ENCODE data around the gene KTN1.
A peak's percentile ranks its signal among the peaks of the same experiment; 100 is the strongest.

Gene KTN1

GRCh38 chr14:55684956-55685584, 105.1 kb downstream of the KTN1 start:
- Histone ChIP-seq H3K9me3 (ENCODE audit: low read depth, low read length) (no peaks in the 10 kb centered on the region), H3K27ac (no peak overlapping the region), H3K9ac (ENCODE audit: insufficient read length) (no peak overlapping the region), H3K4me3 (no peak overlapping the region), H3K36me3 (ENCODE audit: insufficient read depth, low read length) (peaks cover 59% of the 10 kb centered on the region)
- TF ChIP-seq POLR2AphosphoS5 (IDR thresholded peaks at IDR 0.05; ENCODE audit: borderline replicate concordance, low read depth, low read length), result no peak
- no peak for TF ChIP-seq EZH2 (IDR thresholded peaks at IDR 0.05)
- DNase-seq (ENCODE audit: low read depth, low spot score), result no peak

DNA sequence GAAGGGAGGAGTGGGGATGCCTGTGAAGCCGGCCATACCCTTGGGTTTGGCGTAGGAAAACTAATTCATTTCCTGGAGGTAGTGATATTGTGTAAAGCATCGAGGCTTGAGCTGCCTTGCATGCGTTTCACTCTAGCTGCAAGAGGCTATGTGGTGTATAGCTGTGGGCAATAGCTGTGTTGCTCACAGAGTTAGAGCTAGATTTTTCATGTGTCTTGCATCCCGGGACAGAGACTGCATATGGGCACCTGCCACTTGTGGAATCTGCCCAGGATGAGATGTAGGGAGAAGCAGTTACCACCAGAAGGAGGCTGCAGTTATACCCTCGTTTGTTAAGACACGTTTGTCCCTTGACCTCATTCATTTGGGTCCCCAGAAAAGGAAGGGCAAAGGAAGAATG, 106.7 kb downstream of the KTN1 start:
- no peak overlapping the region for H3K4me3 ChIP-seq
- peaks cover 45% of the 10 kb centered on the region for H3K36me3 ChIP-seq (ENCODE audit: insufficient read depth, low read length)
- H3K9ac ChIP-seq (ENCODE audit: insufficient read length), result no peak overlapping the region
- no peak for DNase-seq (ENCODE audit: low read depth, low spot score)
- no peak overlapping the region for H3K27ac ChIP-seq
- H3K9me3 ChIP-seq (ENCODE audit: low read depth, low read length), result no peaks in the 10 kb centered on the region
- no peak for TF ChIP-seq EZH2 (IDR thresholded peaks at IDR 0.05)
- TF ChIP-seq POLR2AphosphoS5 (IDR thresholded peaks at IDR 0.05; ENCODE audit: borderline replicate concordance, low read depth, low read length), result no peak
- no peak for TF ChIP-seq FOXP2 (optimal IDR thresholded peaks at IDR 0.05; ENCODE audit: control extremely low read depth, extremely low read length, insufficient read depth)

GRCh38 chr14:55688566-55688965, 108.6 kb downstream of the KTN1 start:
- peak overlapping the region; percentile 92 for H3K27ac ChIP-seq
- no peaks in the 10 kb centered on the region for H3K9me3 ChIP-seq (ENCODE audit: low read depth, low read length)
- TF ChIP-seq FOXP2 (optimal IDR thresholded peaks at IDR 0.05; ENCODE audit: control extremely low read depth, extremely low read length, insufficient read depth) (no peak), POLR2AphosphoS5 (IDR thresholded peaks at IDR 0.05; ENCODE audit: borderline replicate concordance, low read depth, low read length) (no peak), EZH2 (IDR thresholded peaks at IDR 0.05) (no peak)
- H3K9ac ChIP-seq (ENCODE audit: insufficient read length), result no peak overlapping the region
- H3K4me3 ChIP-seq, result no peak overlapping the region
- DNase-seq (ENCODE audit: low read depth, low spot score), result no peak
- H3K36me3 ChIP-seq (ENCODE audit: insufficient read depth, low read length), result peaks cover 32% of the 10 kb centered on the region

DNA sequence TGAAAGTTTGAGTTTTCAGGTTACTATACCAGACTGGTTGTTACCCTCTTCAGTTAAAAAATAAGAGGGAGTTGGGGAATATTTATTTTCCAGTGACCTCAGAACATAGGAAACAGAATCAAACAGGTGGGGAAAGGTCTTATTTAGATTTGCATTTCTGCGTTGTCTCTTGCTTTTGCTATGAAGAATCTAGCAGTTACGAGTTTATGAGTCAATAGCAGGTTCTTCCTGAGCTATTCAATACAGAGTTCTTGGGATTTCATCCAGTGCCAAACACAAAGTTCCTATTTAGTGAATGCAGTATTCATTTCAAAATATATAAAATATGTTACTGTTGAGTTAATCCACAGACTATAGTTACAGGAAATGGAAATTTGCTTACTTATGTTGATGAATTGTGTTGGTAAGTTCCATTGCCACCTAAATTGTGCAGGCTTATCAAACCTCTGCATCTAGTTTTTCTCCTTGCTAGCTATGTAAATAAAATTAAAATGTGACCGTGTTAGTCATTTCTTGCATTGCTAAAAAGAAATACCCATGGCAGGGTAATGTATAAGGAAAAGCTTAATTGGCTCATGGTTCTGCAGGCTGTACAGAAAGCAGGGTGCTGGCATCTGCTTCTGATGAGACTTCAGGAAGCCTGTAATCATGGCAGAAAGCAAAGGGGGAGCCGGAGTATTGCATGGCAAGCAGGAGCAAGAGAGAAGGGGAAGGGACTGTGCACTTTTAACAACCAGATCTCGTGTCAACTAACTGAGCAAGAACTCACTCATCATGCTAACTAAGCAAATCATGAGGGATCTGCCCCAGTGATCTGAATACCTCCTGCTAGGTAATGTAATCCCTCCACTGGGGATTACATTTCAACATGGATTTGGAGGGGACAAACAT, 110.2 kb downstream of the KTN1 start:
- H3K27ac ChIP-seq, result peak overlapping the region; percentile 92
- H3K9me3 ChIP-seq (ENCODE audit: low read depth, low read length), result no peaks in the 10 kb centered on the region
- TF ChIP-seq POLR2AphosphoS5 (IDR thresholded peaks at IDR 0.05; ENCODE audit: borderline replicate concordance, low read depth, low read length) (no peak), EZH2 (IDR thresholded peaks at IDR 0.05) (no peak), FOXP2 (optimal IDR thresholded peaks at IDR 0.05; ENCODE audit: control extremely low read depth, extremely low read length, insufficient read depth) (no peak)
- H3K36me3 ChIP-seq (ENCODE audit: insufficient read depth, low read length), result peaks cover 17% of the 10 kb centered on the region; the same call in 1 of the 2 replicates
- peak; percentile 67 for DNase-seq (ENCODE audit: low read depth, low spot score)
- H3K9ac ChIP-seq (ENCODE audit: insufficient read length), result peak overlapping the region; percentile 38
- peak overlapping the region; percentile 66 for H3K4me3 ChIP-seq

DNA sequence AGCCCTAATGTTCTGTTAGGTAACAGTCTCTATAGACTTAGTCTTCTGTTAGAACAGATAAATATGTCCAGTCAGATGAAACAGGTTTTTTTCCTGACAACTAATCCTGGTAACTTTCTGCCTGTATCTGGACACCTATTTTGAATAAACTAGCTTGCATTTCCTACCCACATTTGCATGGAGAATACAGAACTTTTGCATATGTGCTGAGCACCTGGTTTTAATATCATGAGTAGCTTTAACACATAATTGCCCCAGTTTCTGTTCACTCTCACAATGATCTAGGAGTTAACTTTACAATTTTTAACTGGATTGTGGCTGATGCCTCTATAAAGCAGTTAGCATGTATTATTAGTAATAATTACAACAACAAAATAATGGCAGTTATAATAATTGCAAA, 111.7 kb downstream of the KTN1 start:
- Histone ChIP-seq H3K36me3 (ENCODE audit: insufficient read depth, low read length) (peaks cover 5% of the 10 kb centered on the region; the same call in 1 of the 2 replicates), H3K4me3 (no peak overlapping the region), H3K9ac (ENCODE audit: insufficient read length) (no peak overlapping the region), H3K9me3 (ENCODE audit: low read depth, low read length) (no peaks in the 10 kb centered on the region), H3K27ac (peak overlapping the region; percentile 92)
- no peak for TF ChIP-seq FOXP2 (optimal IDR thresholded peaks at IDR 0.05; ENCODE audit: control extremely low read depth, extremely low read length, insufficient read depth)
- no peak for TF ChIP-seq EZH2 (IDR thresholded peaks at IDR 0.05)
- no peak for TF ChIP-seq POLR2AphosphoS5 (IDR thresholded peaks at IDR 0.05; ENCODE audit: borderline replicate concordance, low read depth, low read length)
- DNase-seq (ENCODE audit: low read depth, low spot score), result no peak

GRCh38 chr14:55693904-55694303, 113.9 kb downstream of the KTN1 start:
- Histone ChIP-seq H3K9ac (ENCODE audit: insufficient read length) (no peak overlapping the region), H3K27ac (peak overlapping the region; percentile 35), H3K9me3 (ENCODE audit: low read depth, low read length) (no peaks in the 10 kb centered on the region), H3K4me3 (no peak overlapping the region), H3K36me3 (ENCODE audit: insufficient read depth, low read length) (no peaks in the 10 kb centered on the region)
- no peak for DNase-seq (ENCODE audit: low read depth, low spot score)
- TF ChIP-seq FOXP2 (optimal IDR thresholded peaks at IDR 0.05; ENCODE audit: control extremely low read depth, extremely low read length, insufficient read depth), result no peak
- no peak for TF ChIP-seq POLR2AphosphoS5 (IDR thresholded peaks at IDR 0.05; ENCODE audit: borderline replicate concordance, low read depth, low read length)
- TF ChIP-seq EZH2 (IDR thresholded peaks at IDR 0.05), result no peak

DNA sequence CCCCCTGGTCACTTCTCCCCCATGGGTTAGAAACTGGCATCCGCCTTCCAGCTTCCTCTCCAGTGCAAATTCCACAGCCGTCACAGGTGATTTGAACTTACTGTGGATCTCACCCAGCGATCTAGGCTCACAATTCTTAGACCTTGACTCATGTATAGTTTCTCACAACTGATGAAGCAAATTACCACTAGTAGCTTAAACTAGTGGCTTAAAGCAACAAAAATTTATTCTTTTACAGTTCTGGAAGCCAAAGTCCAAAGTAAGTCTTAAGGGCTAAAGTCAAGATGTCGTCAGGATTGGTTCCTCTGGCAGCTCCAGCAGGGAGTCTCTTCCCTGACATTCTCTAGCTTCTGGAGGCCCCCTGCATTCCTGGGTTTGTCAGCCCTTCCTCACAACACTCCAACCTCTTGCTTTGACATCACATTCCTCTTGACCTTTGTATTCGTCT, 117.4 kb downstream of the KTN1 start:
- TF ChIP-seq FOXP2 (optimal IDR thresholded peaks at IDR 0.05; ENCODE audit: control extremely low read depth, extremely low read length, insufficient read depth), result no peak
- no peak for TF ChIP-seq POLR2AphosphoS5 (IDR thresholded peaks at IDR 0.05; ENCODE audit: borderline replicate concordance, low read depth, low read length)
- no peak for TF ChIP-seq EZH2 (IDR thresholded peaks at IDR 0.05)
- Histone ChIP-seq H3K27ac (no peak overlapping the region), H3K9me3 (ENCODE audit: low read depth, low read length) (no peaks in the 10 kb centered on the region), H3K4me3 (no peak overlapping the region), H3K36me3 (ENCODE audit: insufficient read depth, low read length) (peaks cover 6% of the 10 kb centered on the region), H3K9ac (ENCODE audit: insufficient read length) (no peak overlapping the region)
- DNase-seq (ENCODE audit: low read depth, low spot score), result no peak

DNA sequence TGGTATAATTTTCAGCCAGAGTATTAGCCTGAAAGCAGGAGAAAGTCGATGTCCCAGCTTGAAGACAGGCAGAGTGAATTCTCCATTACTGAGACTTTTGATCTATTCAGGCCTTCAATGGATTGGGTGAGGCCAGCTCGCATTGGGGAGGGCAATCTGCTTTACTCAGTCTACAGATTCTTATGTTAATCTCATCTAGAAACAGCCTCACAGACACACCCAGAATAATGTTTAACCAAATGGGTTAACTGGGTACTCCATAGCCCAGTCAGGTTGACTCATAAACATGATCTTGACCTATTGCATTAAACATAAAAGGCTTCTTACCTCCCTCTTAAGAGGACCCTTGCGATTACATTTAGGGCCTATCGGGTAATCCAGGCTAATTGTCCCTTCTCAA, 118.0 kb downstream of the KTN1 start:
- TF ChIP-seq EZH2 (IDR thresholded peaks at IDR 0.05), result no peak
- TF ChIP-seq POLR2AphosphoS5 (IDR thresholded peaks at IDR 0.05; ENCODE audit: borderline replicate concordance, low read depth, low read length), result no peak
- no peak for TF ChIP-seq FOXP2 (optimal IDR thresholded peaks at IDR 0.05; ENCODE audit: control extremely low read depth, extremely low read length, insufficient read depth)
- DNase-seq (ENCODE audit: low read depth, low spot score), result no peak
- no peak overlapping the region for H3K9ac ChIP-seq (ENCODE audit: insufficient read length)
- H3K9me3 ChIP-seq (ENCODE audit: low read depth, low read length), result no peaks in the 10 kb centered on the region
- peaks cover 6% of the 10 kb centered on the region for H3K36me3 ChIP-seq (ENCODE audit: insufficient read depth, low read length)
- no peak overlapping the region for H3K4me3 ChIP-seq
- no peak overlapping the region for H3K27ac ChIP-seq
